Measurements from ENCODE around the gene SELE. TPM values are rescaled to one million over a fixed set of nuclear protein-coding genes. Genes with fewer than 3 reads are reported as not detected.

SELE gene, protein sequence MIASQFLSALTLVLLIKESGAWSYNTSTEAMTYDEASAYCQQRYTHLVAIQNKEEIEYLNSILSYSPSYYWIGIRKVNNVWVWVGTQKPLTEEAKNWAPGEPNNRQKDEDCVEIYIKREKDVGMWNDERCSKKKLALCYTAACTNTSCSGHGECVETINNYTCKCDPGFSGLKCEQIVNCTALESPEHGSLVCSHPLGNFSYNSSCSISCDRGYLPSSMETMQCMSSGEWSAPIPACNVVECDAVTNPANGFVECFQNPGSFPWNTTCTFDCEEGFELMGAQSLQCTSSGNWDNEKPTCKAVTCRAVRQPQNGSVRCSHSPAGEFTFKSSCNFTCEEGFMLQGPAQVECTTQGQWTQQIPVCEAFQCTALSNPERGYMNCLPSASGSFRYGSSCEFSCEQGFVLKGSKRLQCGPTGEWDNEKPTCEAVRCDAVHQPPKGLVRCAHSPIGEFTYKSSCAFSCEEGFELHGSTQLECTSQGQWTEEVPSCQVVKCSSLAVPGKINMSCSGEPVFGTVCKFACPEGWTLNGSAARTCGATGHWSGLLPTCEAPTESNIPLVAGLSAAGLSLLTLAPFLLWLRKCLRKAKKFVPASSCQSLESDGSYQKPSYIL
- total RNA-seq = not detected in 2 replicates

GRCh38 chr1:169733924-169734323, at the start of gene SELE:
TSS of gene SELE (minus strand) at chr1:169734079. CDS start at chr1:169733612, 467 bp downstream.

GRCh38 chr1:169711469-169712308, 22.2 kb downstream of the SELE start, which contains the start of gene SELL:
TSS of gene SELL (minus strand) at chr1:169711620. CDS start at chr1:169711498, 122 bp downstream.

Other genes starting within 250 kb of the SELE start
- gene SLC19A2, start 248.1 kb downstream of the SELE start, total RNA-seq = 8.2 and 8.7 TPM in 2 replicates
- gene F5, start 147.6 kb downstream of the SELE start, total RNA-seq = not detected in 2 replicates
- not detected in 2 replicates for gene SELP, start 104.0 kb downstream of the SELE start, total RNA-seq
- not detected in 2 replicates for gene SELL, start 22.5 kb downstream of the SELE start, total RNA-seq
- 2.8 and 4.0 TPM in 2 replicates for gene METTL18, start 60.8 kb upstream of the SELE start, total RNA-seq
- gene SCYL3, start 159.8 kb upstream of the SELE start, total RNA-seq = 3.7 and 4.2 TPM in 2 replicates

Data from bronchus fibroblast of lung (primary cell).